PC-3 (cell line): ENCODE data around the gene PCDH8. TPM values are rescaled to one million over a fixed set of nuclear protein-coding genes. Genes with fewer than 3 reads are reported as not detected.

Source experiments
- ATAC-seq: fragments of 200-7000 bp; cut with Tn5 transposase; 2 replicates; pipeline ENCODE4 v1.9.1; 2020; ENCODE audit warnings: mild to moderate bottlenecking, moderate library complexity
- BruUV-seq: library from RNA; stranded (reverse); fragments of 400-500 nt; replicated peaks from 2 replicates; lab custom pipeline; 2021; lab: Mats Ljungman, UMichigan
- CTCF ChIA-PET: fragments of 300-600 bp; sonication (Branson Sonifier 250); formaldehyde crosslinking; loops from one replicate; lab custom pipeline; 2022; ENCODE audit warnings: antibody characterized with exemption; lab: Charles Lee
- POLR2A ChIA-PET: fragments of 300-600 bp; sonication (Branson Sonifier 250); formaldehyde crosslinking; loops from one replicate; lab custom pipeline; 2022; ENCODE audit warnings: antibody characterized with exemption; ENCODE audit not compliant: unreplicated experiment; lab: Charles Lee
- DNase-seq: peaks from one replicate; pipeline ENCODE4 v3.0.0-alpha.2; 2015
- H2AFZ ChIP-seq: fragments of 300-600 bp; sonication (generic); 2 replicates; pipeline ENCODE4 v1.6.0; 2016; ENCODE audit warnings: antibody characterized with exemption, low read length
- H3F3A ChIP-seq: fragments of 300-600 bp; sonication (generic); one replicate; pipeline ENCODE4 v1.6.0; 2017; ENCODE audit warnings: antibody characterized with exemption, low read length, control low read depth, mild to moderate bottlenecking; ENCODE audit not compliant: unreplicated experiment
- H3K27ac ChIP-seq: fragments of 300-600 bp; sonication (generic); 2 replicates; pipeline ENCODE4 v1.5.1; 2016; ENCODE audit warnings: mild to moderate bottlenecking, low read length
- H3K27me3 ChIP-seq: fragments of 300-600 bp; sonication (generic); 2 replicates; pipeline ENCODE4 v1.6.1; 2016; ENCODE audit warnings: low read length, mixed read lengths
- H3K36me3 ChIP-seq: fragments of 300-600 bp; sonication (generic); 2 replicates; pipeline ENCODE4 v1.6.1; 2016; ENCODE audit warnings: low read depth, mixed run types, low read length, mixed read lengths
- H3K4me1 ChIP-seq: fragments of 300-600 bp; sonication (generic); 2 replicates; pipeline ENCODE4 v1.5.1; 2016; ENCODE audit warnings: low read length; ENCODE audit not compliant: insufficient read depth
- H3K4me2 ChIP-seq: fragments of 300-600 bp; sonication (generic); 2 replicates; pipeline ENCODE4 v1.6.0; 2016; ENCODE audit warnings: low read length
- H3K4me3 ChIP-seq: fragments of 300-600 bp; sonication (generic); 2 replicates; pipeline ENCODE4 v1.5.1; 2016; ENCODE audit warnings: mild to moderate bottlenecking, low read length, mixed read lengths
- H3K79me2 ChIP-seq: fragments of 300-600 bp; sonication (generic); 2 replicates; pipeline ENCODE4 v1.6.1; 2017; ENCODE audit warnings: low read length, mixed read lengths
- H3K9ac ChIP-seq: fragments of 300-600 bp; sonication (generic); 2 replicates; pipeline ENCODE4 v1.6.0; 2016; ENCODE audit warnings: mild to moderate bottlenecking, low read length
- H3K9me2 ChIP-seq: fragments of 300-600 bp; sonication (generic); replicated peaks from 2 replicates; pipeline ENCODE4 v1.6.1; 2016; ENCODE audit warnings: mixed run types, low read length, mixed read lengths
- H3K9me3 ChIP-seq: fragments of 300-600 bp; sonication (generic); 2 replicates; pipeline ENCODE4 v1.6.1; 2016; ENCODE audit warnings: low read length, mixed read lengths
- H4K20me1 ChIP-seq: fragments of 300-600 bp; sonication (generic); 2 replicates; pipeline ENCODE4 v1.6.1; 2016; ENCODE audit warnings: low read length, mixed read lengths
- CTCF ChIP-seq: fragments of 300-600 bp; sonication (generic); conservative IDR thresholded peaks from 2 replicates; pipeline ENCODE4 v1.5.1; 2017; ENCODE audit warnings: antibody characterized with exemption, low read depth, mild to moderate bottlenecking, low read length
- EZH2 ChIP-seq: fragments of 300-600 bp; sonication (generic); IDR thresholded peaks from one replicate; pipeline ENCODE4 v1.6.1; 2017; ENCODE audit warnings: antibody characterized with exemption, mild to moderate bottlenecking, low read length; ENCODE audit not compliant: unreplicated experiment
- EZH2phosphoT487 ChIP-seq: fragments of 300-600 bp; sonication (generic); IDR thresholded peaks from 2 replicates; pipeline ENCODE4 v1.6.1; 2018; ENCODE audit warnings: mild to moderate bottlenecking, antibody characterized with exemption, low read length, borderline replicate concordance
- intact Hi-C: fragments of 100-400 bp; cut with micrococcal nuclease; formaldehyde crosslinking; loops from 2 replicates; pipeline ENCODE4 v1.9.0; 2023
- total RNA-seq: library from RNA; depleted of rRNA; stranded (reverse); fragments of >200 nt; gene quantifications from 2 replicates; pipeline ENCODE4 v1.2.3, GENCODE V29; 2014

Gene PCDH8
- total RNA-seq, 1 experiment from 2014 or later: not detected

DNA sequence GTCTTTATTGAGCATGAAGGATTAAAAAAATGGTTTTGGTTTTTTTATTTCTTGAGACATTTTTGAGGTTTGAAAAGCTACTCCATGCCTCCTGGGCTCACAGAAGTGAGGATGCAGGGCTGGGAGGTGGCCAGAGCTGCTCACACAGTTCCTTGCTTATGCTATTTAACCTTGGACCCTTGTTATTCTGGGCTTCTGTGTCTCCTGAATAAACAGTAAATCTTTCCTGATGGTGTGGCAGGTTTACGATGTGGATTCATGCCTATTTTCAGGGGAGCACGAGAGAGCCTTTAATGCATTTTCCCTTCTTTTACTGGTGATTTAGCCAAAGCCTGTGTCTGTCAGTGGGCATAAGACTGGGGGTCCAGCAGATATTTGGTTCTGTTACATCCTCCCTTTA is 34.3 kb upstream of the PCDH8 start:
- intact Hi-C loops: no loop called here
- TF ChIP-seq EZH2phosphoT487 (no peak), CTCF (no peak), EZH2 (no peak)
- no peak overlapping the region for H3K4me2 ChIP-seq

DNA sequence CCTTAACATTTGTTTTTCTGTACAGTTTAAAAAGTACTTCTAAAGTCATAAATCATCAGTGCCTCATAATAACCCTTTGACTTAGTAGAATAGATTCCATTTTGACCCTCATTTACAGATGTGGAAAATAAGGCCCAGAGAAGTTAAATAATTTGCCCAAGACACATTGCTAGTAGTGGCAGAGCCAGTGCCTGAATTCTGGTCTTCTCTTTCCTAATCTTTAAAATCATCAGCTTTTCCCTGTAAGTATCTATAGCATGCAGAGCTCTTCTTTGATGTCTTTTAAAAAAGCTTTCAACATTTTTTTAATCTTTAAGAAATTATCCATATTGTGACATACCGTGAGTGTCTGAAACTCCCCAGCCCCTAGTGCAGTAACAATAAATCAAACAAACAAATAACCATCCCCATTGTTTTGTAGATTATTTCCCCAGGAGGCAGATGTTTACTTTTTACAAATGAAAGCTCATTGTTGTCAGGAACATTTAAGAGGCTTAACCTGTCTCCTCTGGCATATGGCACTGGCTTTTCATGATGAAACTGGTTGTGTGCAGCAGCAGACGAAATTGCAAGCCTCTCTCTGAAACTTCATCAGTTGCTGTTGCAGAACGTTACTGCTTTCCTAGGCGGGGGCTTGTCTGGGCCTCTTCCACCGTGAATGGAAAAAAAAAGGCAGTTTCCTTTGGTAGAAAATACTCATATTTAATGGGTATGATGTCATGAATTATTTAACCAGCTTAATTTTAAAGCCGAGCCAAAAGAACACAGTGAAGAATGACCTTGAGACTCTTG is 31.7 kb upstream of the PCDH8 start:
- Histone ChIP-seq H3K4me3 (no peak overlapping the region), H4K20me1 (no peaks in the 10 kb centered on the region), H3K36me3 (no peaks in the 10 kb centered on the region), H2AFZ (no peak overlapping the region), H3K9me3 (no peaks in the 10 kb centered on the region), H3K4me1 (no peaks in the 10 kb centered on the region), H3K4me2 (no peak overlapping the region), H3K79me2 (no peaks in the 10 kb centered on the region), H3K27me3 (no peaks in the 10 kb centered on the region), H3K9ac (no peak overlapping the region), H3K9me2 (no peaks in the 10 kb centered on the region), H3K27ac (no peak overlapping the region), H3F3A (no peaks in the 10 kb centered on the region)
- no TSS peak for BruUV-seq
- intact Hi-C loops: no loop called here
- CTCF ChIA-PET: no interaction called here
- DNase-seq (no peak), ATAC-seq (no peak)
- TF ChIP-seq EZH2phosphoT487 (no peak), EZH2 (no peak), CTCF (no peak)
- POLR2A ChIA-PET: no interaction called here

More for the DNA sequence above, 34.3 kb upstream of the PCDH8 start:
- H3K9me3 ChIP-seq: no peaks in the 10 kb centered on the region
- POLR2A ChIA-PET: no interaction called here
- no peak overlapping the region for H2AFZ ChIP-seq
- no peak for DNase-seq
- no peak for ATAC-seq
- no peak overlapping the region for H3K4me3 ChIP-seq
- no peaks in the 10 kb centered on the region for H3F3A ChIP-seq
- H3K9me2 ChIP-seq: no peaks in the 10 kb centered on the region
- no peaks in the 10 kb centered on the region for H3K27me3 ChIP-seq
- no peak overlapping the region for H3K27ac ChIP-seq
- H4K20me1 ChIP-seq: no peaks in the 10 kb centered on the region
- no peaks in the 10 kb centered on the region for H3K4me1 ChIP-seq
- H3K36me3 ChIP-seq: no peaks in the 10 kb centered on the region
- BruUV-seq: no TSS peak
- no peaks in the 10 kb centered on the region for H3K79me2 ChIP-seq
- CTCF ChIA-PET: no interaction called here
- H3K9ac ChIP-seq: no peak overlapping the region

DNA sequence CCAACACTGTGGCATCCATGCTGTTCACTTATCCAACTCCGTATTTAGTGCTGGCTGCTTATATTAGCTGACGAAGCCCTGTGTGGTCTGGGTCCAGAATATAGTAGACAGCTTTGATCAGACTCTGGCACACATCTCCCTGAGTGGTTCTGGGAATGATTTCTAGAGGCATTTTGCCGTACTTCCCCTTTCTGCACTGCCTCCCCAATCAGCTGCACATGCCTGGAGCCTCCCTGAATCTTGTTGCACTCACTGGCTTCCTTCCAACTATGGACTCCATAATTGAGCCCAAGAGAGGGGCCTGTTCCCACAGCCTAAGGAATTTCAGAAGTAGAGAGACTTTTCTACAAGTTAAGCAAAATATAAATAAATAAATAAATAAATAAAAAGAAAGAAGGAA is 30.4 kb upstream of the PCDH8 start:
- intact Hi-C loops: no loop called here
- ChIA-PET POLR2A (no interaction called here), CTCF (no interaction called here)
- Histone ChIP-seq H3F3A (no peaks in the 10 kb centered on the region), H3K4me1 (no peaks in the 10 kb centered on the region), H3K27ac (no peak overlapping the region), H3K36me3 (no peaks in the 10 kb centered on the region), H3K4me3 (no peak overlapping the region), H3K9me2 (no peaks in the 10 kb centered on the region), H3K79me2 (no peaks in the 10 kb centered on the region), H4K20me1 (no peaks in the 10 kb centered on the region), H2AFZ (no peak overlapping the region), H3K9ac (no peak overlapping the region), H3K4me2 (no peak overlapping the region), H3K9me3 (no peaks in the 10 kb centered on the region), H3K27me3 (no peaks in the 10 kb centered on the region)
- no TSS peak for BruUV-seq
- TF ChIP-seq EZH2phosphoT487 (no peak), CTCF (no peak), EZH2 (no peak)
- no peak for ATAC-seq
- DNase-seq: no peak
